Activated naive CD8-positive, alpha-beta T cell (primary cell): ENCODE measurements around the gene ZNF548.

Experiments used
- H3K27ac Mint-ChIP-seq: one replicate; pipeline ENCODE4 v1.8.0; 2021; ENCODE audit warnings: mixed read lengths
- H3K27me3 Mint-ChIP-seq: one replicate; pipeline ENCODE4 v1.8.0; 2021; ENCODE audit warnings: mixed read lengths
- H3K36me3 Mint-ChIP-seq: one replicate; pipeline ENCODE4 v1.8.0; 2021; ENCODE audit warnings: mixed read lengths
- H3K4me1 Mint-ChIP-seq: one replicate; pipeline ENCODE4 v1.8.0; 2021; ENCODE audit warnings: low read depth, mixed read lengths
- H3K4me3 Mint-ChIP-seq: one replicate; pipeline ENCODE4 v1.8.0; 2021; ENCODE audit warnings: mild to moderate bottlenecking, mixed read lengths
- H3K9me3 Mint-ChIP-seq: one replicate; pipeline ENCODE4 v1.8.0; 2021; ENCODE audit warnings: low read depth, mixed read lengths

Gene ZNF548

DNA sequence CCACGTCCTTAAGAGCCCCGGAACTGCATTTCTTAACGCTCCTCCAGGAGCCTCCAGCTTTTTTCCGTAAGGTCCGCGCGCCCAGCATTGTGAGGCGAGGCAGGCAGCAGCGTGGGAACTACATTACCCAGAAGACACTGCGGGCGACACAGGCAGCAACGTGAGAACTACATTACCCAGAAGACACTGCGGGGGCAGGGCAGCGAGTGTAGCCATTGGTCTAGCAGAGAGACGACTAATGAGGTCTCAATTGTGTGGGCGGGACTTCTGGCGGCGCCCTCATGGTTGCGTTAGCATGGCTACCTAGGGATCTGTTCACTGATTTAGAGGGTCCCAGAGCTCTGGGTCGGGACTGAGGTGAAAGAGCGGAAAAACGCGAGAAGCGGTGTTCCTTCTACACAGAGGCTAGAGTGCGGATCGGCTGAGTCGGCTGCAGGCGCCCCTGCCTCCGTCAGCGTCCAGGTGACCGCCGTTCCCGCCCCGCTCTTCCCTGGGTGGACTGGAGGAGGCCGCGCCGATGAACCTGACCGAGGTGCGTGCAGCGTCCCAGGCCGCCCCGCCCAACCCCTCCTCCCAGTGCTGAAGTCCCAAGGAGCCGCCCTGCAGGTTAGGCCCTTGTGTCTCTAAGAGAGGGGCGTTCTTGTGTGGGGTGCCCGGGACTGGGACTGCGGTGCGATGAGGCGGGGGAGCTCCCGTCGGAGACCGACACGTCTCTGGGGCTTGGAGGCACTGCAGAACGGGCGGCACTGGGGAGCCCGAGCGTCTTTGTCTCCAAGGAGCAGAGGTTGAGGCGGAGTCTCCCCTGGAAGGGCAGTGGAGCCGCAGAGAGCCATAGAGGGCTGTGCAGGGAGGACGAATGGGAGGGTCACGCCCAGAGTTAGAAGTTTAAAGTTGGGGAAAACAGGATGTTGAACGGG lies 45.7 kb downstream of the ZNF548 start, which contains the start of gene ZNF749:
ZNF749 (plus strand) TSS at position 264 of the 917 bp plus-strand sequence; CDS start at position 518, 254 bp downstream.
- peak within 1 kb of the TSS; percentile 98 for H3K4me3 Mint-ChIP-seq
- peaks cover 35% of the 10 kb centered on the region for H3K4me1 Mint-ChIP-seq
- H3K36me3 Mint-ChIP-seq = peaks cover 33% of the 10 kb centered on the region
- H3K27me3 Mint-ChIP-seq = no peaks in the 10 kb centered on the region
- peaks cover 22% of the 10 kb centered on the region for H3K9me3 Mint-ChIP-seq
- H3K27ac Mint-ChIP-seq = peak within 1 kb of the TSS; percentile 98

DNA sequence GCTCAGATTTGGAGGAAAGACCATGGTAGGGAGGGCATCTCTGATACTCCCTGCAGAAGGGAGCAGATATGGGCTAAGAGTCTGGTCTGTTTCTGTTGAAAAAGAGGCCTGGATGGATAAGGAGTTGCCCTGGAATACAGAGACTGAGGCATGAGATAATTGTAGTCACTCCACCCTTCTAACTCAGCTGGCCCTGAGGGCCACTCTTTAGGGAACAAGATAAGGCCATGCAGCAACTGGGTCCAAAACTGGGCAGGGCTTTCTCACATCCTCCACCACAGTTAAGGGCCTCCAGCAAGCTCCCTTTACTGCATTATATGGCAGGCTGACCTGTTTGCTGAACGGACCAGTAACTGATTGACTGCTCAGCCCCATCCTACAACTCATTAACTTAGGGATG lies 46.8 kb downstream of the ZNF548 start:
- no peaks in the 10 kb centered on the region for H3K27me3 Mint-ChIP-seq
- H3K27ac Mint-ChIP-seq = peak overlapping the region; percentile 58
- H3K4me3 Mint-ChIP-seq = peak overlapping the region; percentile 98
- peaks cover 35% of the 10 kb centered on the region for H3K4me1 Mint-ChIP-seq
- H3K9me3 Mint-ChIP-seq = peaks cover 25% of the 10 kb centered on the region
- peaks cover 40% of the 10 kb centered on the region for H3K36me3 Mint-ChIP-seq

DNA sequence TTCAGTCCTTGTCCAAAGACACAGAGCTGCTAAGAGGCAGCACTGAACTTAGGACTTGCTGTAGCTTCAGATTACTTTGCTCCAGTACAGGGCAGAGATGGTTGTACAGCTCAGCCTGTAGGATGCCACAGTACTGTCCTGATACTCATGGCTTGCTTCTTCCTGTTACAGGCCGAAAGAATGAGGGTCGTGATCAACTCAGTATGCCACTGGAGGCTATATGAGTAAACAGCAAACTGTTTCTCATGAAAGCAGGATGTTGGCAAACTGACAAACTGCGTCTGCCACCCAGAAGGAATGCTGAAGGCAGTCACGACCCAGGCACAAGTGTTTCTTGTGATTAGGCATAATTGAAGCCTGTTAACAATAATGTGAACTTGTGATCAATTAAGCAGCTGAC lies 48.3 kb downstream of the ZNF548 start:
- H3K9me3 Mint-ChIP-seq = peaks cover 25% of the 10 kb centered on the region
- H3K27ac Mint-ChIP-seq = no peak overlapping the region
- peaks cover 35% of the 10 kb centered on the region for H3K4me1 Mint-ChIP-seq
- H3K27me3 Mint-ChIP-seq = no peaks in the 10 kb centered on the region
- peak overlapping the region; percentile 17 for H3K4me3 Mint-ChIP-seq
- H3K36me3 Mint-ChIP-seq = peaks cover 55% of the 10 kb centered on the region

DNA sequence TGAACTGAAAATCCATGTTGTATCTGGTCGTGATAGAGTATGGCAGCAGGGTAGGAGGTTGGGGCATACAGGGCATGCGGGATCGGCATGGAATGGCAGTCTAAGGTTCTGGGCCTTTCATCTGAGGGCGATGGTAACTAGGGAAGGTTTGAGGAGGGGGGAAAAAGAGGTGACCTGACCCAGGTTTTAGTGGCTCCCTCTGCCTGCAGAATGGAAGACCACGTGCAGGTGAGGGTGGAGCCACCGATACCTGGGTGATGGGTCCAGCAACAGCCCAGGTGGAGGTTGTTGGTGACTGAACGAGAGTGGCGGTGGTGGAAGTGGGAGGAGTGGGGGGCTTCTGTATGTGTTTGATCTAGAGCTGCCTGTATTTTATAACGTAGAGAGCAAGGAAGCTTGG lies 49.3 kb downstream of the ZNF548 start:
- Mint-ChIP-seq H3K36me3 (peaks cover 65% of the 10 kb centered on the region), H3K27me3 (no peaks in the 10 kb centered on the region), H3K9me3 (peaks cover 26% of the 10 kb centered on the region), H3K4me1 (peaks cover 35% of the 10 kb centered on the region), H3K27ac (no peak overlapping the region), H3K4me3 (peak overlapping the region; percentile 36)

DNA sequence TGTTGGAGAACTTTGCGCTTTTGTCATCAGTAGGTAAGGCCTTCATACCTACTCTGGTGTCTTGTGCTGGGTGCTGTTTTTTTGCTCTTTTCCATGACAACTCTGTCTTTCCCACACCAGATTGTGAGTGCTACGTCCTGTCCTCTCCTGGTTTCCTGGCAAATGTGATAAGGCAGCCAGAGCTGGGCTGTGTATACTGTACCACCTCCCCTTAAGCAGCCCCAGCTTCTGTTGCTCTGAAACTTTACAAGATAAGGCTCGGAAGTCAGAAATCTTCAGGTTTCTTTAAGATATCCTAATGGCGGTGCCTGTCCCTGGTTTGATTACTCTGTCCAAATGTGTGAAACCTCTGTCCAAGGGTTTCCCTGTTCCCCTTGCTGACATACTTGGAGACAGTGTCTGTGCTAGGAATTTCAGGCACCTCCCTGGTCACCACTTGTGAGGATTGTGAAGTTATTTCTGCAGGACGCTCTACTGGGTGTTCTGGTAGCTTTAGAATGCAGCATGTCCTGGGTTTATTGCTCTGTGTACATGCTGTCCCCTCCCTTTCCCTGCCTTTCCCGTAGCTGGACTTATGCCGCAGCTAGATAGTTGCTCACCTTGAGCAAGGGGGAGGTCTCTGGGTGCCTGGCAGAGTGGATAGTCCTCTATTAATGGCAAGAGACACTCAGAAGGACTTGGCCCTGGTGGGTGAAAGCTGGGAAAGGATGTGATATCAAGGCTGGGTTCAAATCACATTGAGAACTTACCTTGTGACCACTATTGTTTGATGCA lies 52.5 kb downstream of the ZNF548 start:
- Mint-ChIP-seq H3K4me3 (no peak overlapping the region), H3K4me1 (peaks cover 13% of the 10 kb centered on the region), H3K27me3 (no peaks in the 10 kb centered on the region), H3K9me3 (peaks cover 31% of the 10 kb centered on the region), H3K27ac (no peak overlapping the region), H3K36me3 (peaks cover 74% of the 10 kb centered on the region)

GRCh38 chr19:57443121-57443696 lies 53.6 kb downstream of the ZNF548 start:
- no peaks in the 10 kb centered on the region for H3K27me3 Mint-ChIP-seq
- no peak overlapping the region for H3K27ac Mint-ChIP-seq
- H3K9me3 Mint-ChIP-seq = peaks cover 31% of the 10 kb centered on the region
- peaks cover 9% of the 10 kb centered on the region for H3K4me1 Mint-ChIP-seq
- no peak overlapping the region for H3K4me3 Mint-ChIP-seq
- peaks cover 72% of the 10 kb centered on the region for H3K36me3 Mint-ChIP-seq

- Mint-ChIP-seq H3K36me3 (peaks cover 42% of the 10 kb centered on the region), H3K27me3 (no peaks in the 10 kb centered on the region), H3K27ac (no peak overlapping the region), H3K4me3 (no peak overlapping the region), H3K9me3 (peaks cover 24% of the 10 kb centered on the region), H3K4me1 (no peaks in the 10 kb centered on the region)
These were observed 62.7 kb downstream of the ZNF548 start for GRCh38 chr19:57452307-57452706.
